ENCODE measurements around the gene ELAVL4.

The ELAVL4 gene

GRCh38 chr1:50175719-50176639, 67.3 kb downstream of the ELAVL4 start:
- DNase-seq (ENCODE audit: extremely low read depth in 1 of 2, low read depth in 1 of 2): no peak

GRCh38 chr1:50177994-50178393, 69.3 kb downstream of the ELAVL4 start:
- DNase-seq (ENCODE audit: extremely low read depth in 1 of 2, low read depth in 1 of 2): no peak

- no peak for DNase-seq (ENCODE audit: extremely low read depth in 1 of 2, low read depth in 1 of 2)
These were observed 70.9 kb downstream of the ELAVL4 start for GRCh38 chr1:50179639-50180038.

- no peak for DNase-seq (ENCODE audit: extremely low read depth in 1 of 2, low read depth in 1 of 2)
These were observed 71.6 kb downstream of the ELAVL4 start for GRCh38 chr1:50180367-50180766.

- DNase-seq (ENCODE audit: extremely low read depth in 1 of 2, low read depth in 1 of 2): no peak
These were observed 72.4 kb downstream of the ELAVL4 start for GRCh38 chr1:50181027-50181663.

- no peak for DNase-seq (ENCODE audit: extremely low read depth in 1 of 2, low read depth in 1 of 2)
These were observed 74.8 kb downstream of the ELAVL4 start for GRCh38 chr1:50183378-50184133.

- no peak for DNase-seq (ENCODE audit: extremely low read depth in 1 of 2, low read depth in 1 of 2)
These were observed 80.6 kb downstream of the ELAVL4 start for GRCh38 chr1:50189369-50189768.

- DNase-seq (ENCODE audit: extremely low read depth in 1 of 2, low read depth in 1 of 2): no peak
These were observed 84.3 kb downstream of the ELAVL4 start for GRCh38 chr1:50193002-50193401.

GRCh38 chr1:50195205-50195604, 86.5 kb downstream of the ELAVL4 start:
- no peak for DNase-seq (ENCODE audit: extremely low read depth in 1 of 2, low read depth in 1 of 2)

- DNase-seq (ENCODE audit: extremely low read depth in 1 of 2, low read depth in 1 of 2): no peak
These were observed 87.4 kb downstream of the ELAVL4 start for GRCh38 chr1:50196081-50196480.

GRCh38 chr1:50197216-50197615, 88.5 kb downstream of the ELAVL4 start:
- no peak for DNase-seq (ENCODE audit: extremely low read depth in 1 of 2, low read depth in 1 of 2)

GRCh38 chr1:50208315-50208714, 99.6 kb downstream of the ELAVL4 start:
- no peak for DNase-seq (ENCODE audit: extremely low read depth in 1 of 2, low read depth in 1 of 2)

GRCh38 chr1:50208756-50209155, 100.0 kb downstream of the ELAVL4 start:
- DNase-seq (ENCODE audit: extremely low read depth in 1 of 2, low read depth in 1 of 2): no peak

GRCh38 chr1:50209749-50210148, 101.0 kb downstream of the ELAVL4 start:
- DNase-seq (ENCODE audit: extremely low read depth in 1 of 2, low read depth in 1 of 2): no peak

GRCh38 chr1:50213505-50213904, 104.8 kb downstream of the ELAVL4 start:
- no peak for DNase-seq (ENCODE audit: extremely low read depth in 1 of 2, low read depth in 1 of 2)

GRCh38 chr1:50214717-50215116, 106.0 kb downstream of the ELAVL4 start:
- DNase-seq (ENCODE audit: extremely low read depth in 1 of 2, low read depth in 1 of 2): no peak

- no peak for DNase-seq (ENCODE audit: extremely low read depth in 1 of 2, low read depth in 1 of 2)
These were observed 109.8 kb downstream of the ELAVL4 start for GRCh38 chr1:50218344-50219120.

GRCh38 chr1:50228871-50229384, 120.2 kb downstream of the ELAVL4 start:
- DNase-seq (ENCODE audit: extremely low read depth in 1 of 2, low read depth in 1 of 2): no peak

GRCh38 chr1:50231209-50231608, 122.5 kb downstream of the ELAVL4 start:
- DNase-seq (ENCODE audit: extremely low read depth in 1 of 2, low read depth in 1 of 2): no peak

- DNase-seq (ENCODE audit: extremely low read depth in 1 of 2, low read depth in 1 of 2): no peak
These were observed 123.6 kb downstream of the ELAVL4 start for GRCh38 chr1:50232336-50232735.

All from stimulated activated CD8-positive, alpha-beta memory T cell treated with anti-CD3 and anti-CD28 coated beads, Interleukin-7, amount 100 ng/mL, for 48 hours (primary cell).